GM18873 (cell line): ENCODE data around the gene TSPAN4.

ENCODE experiments used
- ATAC-seq: cut with Tn5 transposase; IDR thresholded peaks from one replicate; pipeline ENCODE4 v1.9.1; 2021; ENCODE audit warnings: mild to moderate bottlenecking, moderate library complexity, moderate number of reproducible peaks; ENCODE audit not compliant: unreplicated experiment, low FRiP score

The TSPAN4 gene

GRCh38 chr11:821512-822371 is 20.9 kb upstream of the TSPAN4 start:
- no peak for ATAC-seq

- no peak for ATAC-seq
Measured at GRCh38 chr11:823441-824291, 19.0 kb upstream of the TSPAN4 start.

- no peak for ATAC-seq
Measured at GRCh38 chr11:824292-824880, 18.3 kb upstream of the TSPAN4 start.

GRCh38 chr11:824942-825341 is 17.7 kb upstream of the TSPAN4 start:
- ATAC-seq: no peak

GRCh38 chr11:825366-826226 is 17.1 kb upstream of the TSPAN4 start:
- no peak for ATAC-seq

- no peak for ATAC-seq
Measured at GRCh38 chr11:826227-826621, 16.4 kb upstream of the TSPAN4 start.

- no peak for ATAC-seq
Measured at GRCh38 chr11:826836-827145, 15.9 kb upstream of the TSPAN4 start.

GRCh38 chr11:827146-827896 is 15.3 kb upstream of the TSPAN4 start:
- ATAC-seq: no peak

- ATAC-seq: no peak
Measured at GRCh38 chr11:827897-828192, 14.8 kb upstream of the TSPAN4 start, which contains the start of gene CRACR2B. Gene CRACR2B, plus strand, starts transcription at chr11:827919. Its CDS starts 689 bp downstream, at chr11:828608.

GRCh38 chr11:828506-829175 is 14.0 kb upstream of the TSPAN4 start:
- no peak for ATAC-seq

GRCh38 chr11:829176-829846 is 13.3 kb upstream of the TSPAN4 start:
- ATAC-seq: no peak

GRCh38 chr11:829847-830294 is 12.8 kb upstream of the TSPAN4 start:
- no peak for ATAC-seq

- ATAC-seq: no peak
Measured at GRCh38 chr11:830295-831117, 12.1 kb upstream of the TSPAN4 start.

- no peak for ATAC-seq
Measured at GRCh38 chr11:831118-831864, 11.4 kb upstream of the TSPAN4 start.

- ATAC-seq: no peak
Measured at GRCh38 chr11:831961-832528, 10.6 kb upstream of the TSPAN4 start.

GRCh38 chr11:832529-833113 is 10.0 kb upstream of the TSPAN4 start, which contains the start of gene CD151:
Gene CD151, plus strand, starts transcription at chr11:832952. Its CDS starts 3,118 bp downstream, at chr11:836070.
- ATAC-seq: no peak
